HFF-Myc (cell line): Measurements from ENCODE around the gene GALNT9.

ENCODE experiments used
- DNase-seq: peaks from one replicate; pipeline ENCODE4 v3.0.0-alpha.2; 2011; ENCODE audit warnings: low read depth; ENCODE audit errors: extremely low read depth
- H3K4me3 ChIP-seq: replicated peaks from 2 replicates; pipeline ENCODE4 v1.5.1; 2011; ENCODE audit warnings: low read depth, mild to moderate bottlenecking, control low read depth, low read length
- TF ChIP-seq, protein P1 (sequence below): IDR thresholded peaks from 2 replicates; pipeline ENCODE4 v1.5.1; 2012; ENCODE audit warnings: mild to moderate bottlenecking, low read depth, low read length, control low read depth; ENCODE audit errors: missing control alignments

GALNT9 gene

DNA sequence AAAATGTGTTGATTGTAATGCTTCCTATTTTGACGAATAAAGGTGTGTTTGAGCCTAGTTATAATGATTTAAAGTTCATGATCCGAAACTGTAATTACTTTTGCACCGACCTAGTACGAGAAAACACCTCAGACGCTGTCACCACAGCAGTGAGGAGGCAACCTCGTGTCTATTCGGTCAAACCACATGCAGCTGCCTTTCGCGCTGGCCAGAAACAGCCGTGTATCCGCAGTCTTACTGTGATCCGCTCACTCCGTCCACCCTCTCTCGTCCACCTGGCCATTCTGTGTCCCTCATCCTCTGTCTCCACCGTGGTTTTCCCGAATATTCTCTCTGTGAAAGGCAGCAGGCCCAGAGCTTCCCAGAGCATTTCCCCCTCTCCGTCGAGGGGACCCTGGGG is 118.1 kb downstream of the GALNT9 start:
- DNase-seq = no peak
- TF ChIP-seq, protein P1, sequence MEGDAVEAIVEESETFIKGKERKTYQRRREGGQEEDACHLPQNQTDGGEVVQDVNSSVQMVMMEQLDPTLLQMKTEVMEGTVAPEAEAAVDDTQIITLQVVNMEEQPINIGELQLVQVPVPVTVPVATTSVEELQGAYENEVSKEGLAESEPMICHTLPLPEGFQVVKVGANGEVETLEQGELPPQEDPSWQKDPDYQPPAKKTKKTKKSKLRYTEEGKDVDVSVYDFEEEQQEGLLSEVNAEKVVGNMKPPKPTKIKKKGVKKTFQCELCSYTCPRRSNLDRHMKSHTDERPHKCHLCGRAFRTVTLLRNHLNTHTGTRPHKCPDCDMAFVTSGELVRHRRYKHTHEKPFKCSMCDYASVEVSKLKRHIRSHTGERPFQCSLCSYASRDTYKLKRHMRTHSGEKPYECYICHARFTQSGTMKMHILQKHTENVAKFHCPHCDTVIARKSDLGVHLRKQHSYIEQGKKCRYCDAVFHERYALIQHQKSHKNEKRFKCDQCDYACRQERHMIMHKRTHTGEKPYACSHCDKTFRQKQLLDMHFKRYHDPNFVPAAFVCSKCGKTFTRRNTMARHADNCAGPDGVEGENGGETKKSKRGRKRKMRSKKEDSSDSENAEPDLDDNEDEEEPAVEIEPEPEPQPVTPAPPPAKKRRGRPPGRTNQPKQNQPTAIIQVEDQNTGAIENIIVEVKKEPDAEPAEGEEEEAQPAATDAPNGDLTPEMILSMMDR = no peak
- no peak overlapping the region for H3K4me3 ChIP-seq

DNA sequence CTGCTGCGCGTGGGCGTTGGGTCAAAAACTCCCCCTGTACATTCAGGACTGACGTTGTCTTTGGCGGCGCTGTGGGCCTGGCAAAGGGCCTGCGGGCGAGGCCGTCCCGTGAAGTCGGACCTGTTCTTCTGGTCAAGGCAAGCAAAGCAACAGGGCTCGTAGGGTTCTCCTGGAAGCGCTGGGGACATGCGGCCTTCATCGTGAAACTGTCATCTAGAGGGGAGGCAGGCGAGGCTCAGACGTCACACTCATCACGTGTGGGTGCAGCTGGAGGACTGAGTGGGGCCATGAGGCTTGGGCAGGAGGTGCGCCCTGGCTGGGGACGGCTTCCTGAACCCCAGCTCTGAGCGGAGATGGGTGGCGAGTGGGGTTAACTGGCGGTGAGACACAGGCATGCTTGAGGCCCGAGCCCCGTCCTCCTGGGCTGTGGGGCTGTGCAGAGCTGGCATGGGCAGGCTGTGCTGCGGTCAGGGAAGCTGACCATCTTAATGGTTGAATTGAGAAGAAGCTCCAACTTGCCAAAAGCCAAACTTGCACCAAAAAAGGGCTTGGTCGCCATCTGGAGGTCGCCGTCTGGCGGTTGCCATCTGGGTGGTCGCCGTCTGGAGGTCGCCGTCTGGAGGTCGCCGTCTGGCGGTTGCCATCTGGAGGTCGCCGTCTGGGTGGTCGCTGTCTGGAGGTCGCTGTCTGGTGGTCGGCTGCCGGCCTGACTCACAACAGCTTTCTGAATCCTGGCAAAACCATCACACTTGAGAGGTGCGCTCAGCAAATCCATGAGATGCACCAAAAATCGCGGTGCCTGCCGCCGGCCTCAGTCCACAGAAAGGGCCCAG is 119.0 kb downstream of the GALNT9 start:
- TF ChIP-seq, protein P1 = no peak
- H3K4me3 ChIP-seq = no peak overlapping the region
- no peak for DNase-seq

DNA sequence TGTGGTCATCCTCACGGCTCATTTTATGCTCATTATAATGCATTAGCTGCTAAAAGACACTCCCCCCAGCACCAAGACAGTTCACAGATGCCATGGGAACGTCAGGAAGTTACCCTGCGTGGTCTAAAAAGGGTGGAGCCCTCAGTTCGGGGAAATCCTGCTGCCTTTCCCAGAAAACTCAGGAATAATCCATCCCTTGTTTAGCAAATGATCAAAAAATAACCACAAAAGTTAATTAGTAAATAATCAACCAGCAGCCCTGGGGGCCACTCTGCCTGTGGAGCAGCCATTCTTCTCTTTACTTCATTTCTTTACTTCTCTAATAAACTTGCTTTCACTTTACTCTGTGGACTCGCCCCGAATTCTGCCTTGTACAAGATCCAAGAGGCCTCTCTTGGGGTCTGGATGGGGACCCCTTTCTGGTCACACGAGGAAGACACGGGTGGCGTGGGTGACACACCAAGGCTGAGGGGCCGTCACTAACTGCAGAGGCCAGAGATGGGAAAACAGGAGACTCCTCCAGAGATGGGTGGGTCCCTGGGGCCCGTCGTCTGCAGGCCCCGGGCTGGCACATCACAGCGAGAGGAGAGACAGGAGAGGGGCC is 119.7 kb downstream of the GALNT9 start:
- no peak for DNase-seq
- TF ChIP-seq, protein P1 = no peak
- no peak overlapping the region for H3K4me3 ChIP-seq

DNA sequence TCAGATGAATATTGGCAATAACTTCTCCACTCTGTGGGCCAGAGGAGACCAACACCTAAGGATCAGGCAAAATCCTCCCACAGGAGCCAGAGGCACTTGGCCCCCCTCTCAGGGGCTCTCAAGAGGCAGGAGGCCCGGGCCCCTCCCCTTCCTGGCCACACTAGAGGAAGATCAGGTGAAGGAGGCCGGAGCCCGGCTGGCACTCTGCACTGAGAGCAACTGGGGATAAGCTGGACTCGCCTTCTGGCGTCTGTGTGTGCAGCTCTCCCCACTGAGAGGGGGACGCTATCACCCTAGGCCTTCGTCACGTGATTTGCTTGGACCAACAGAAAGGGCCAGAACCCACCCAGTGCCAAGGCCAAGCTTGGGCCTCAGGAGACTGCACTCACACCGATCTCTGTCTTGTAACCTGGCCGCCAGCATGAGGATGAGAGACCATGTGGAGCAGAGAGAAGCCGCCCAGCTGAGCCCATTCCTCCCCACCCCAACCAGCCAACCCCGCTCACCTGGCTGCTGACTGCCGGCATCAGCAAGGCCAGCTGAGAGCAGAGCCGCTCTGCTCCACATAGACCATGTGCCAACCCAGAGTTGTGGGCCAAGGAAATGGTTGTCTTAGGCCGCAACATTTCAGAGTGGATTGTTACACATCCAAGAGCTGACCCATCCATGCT is 121.1 kb downstream of the GALNT9 start:
- no peak overlapping the region for H3K4me3 ChIP-seq
- no peak for DNase-seq
- TF ChIP-seq, protein P1 = no peak

DNA sequence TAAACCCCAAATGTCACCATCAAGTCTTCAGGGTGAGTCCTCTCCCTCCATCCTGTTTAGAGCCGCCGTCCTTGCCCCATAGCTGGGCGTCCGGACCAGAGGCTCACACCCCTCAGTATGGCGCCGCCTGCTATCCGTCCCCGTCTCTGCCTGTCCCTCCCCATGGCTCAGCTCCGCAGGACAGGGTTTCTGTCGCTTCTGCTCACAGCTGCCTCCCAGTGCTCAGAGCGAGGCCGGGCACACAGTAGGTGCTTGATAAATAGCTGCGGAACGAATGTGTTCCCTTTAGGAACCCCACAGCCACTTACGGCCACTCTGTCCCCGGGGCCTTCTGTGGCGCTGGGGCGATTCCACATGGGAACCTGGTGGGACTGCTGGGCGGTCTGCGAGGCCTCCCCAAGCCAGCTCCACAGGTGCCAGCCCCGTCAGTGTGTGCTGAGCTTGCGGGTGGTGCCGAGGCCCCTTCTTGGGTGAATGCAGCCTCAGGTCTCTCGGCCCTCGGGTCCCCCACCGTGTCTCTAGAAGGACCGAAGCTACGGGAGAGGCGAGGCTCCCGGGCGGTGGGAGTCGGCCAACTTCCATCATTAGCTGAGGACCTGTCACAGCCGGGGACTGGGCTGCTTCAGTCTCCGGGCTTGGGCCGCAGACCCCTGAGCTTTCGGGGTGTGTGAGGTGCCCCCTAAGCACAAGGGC is 122.2 kb downstream of the GALNT9 start:
- TF ChIP-seq, protein P1 = no peak

DNA sequence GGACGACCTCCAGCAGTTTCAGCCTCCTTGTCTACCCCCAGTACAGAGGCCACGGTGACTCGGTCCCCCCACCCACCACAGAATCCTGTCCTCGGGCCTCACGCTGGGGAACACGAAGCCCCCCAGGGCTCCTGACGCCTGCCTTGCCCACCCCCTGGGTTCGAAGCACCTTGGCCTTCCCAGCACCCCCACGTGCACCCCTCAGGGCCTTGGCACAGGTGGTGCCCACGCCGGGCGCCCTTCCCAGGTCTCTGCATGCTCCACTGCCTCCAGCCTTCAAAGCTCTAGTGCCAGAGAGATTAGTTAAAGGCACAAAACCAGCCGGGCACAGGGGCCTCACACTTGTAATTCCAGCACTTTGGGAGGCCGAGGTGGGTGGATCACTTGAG is 123.3 kb downstream of the GALNT9 start:
- H3K4me3 ChIP-seq = no peak overlapping the region
- DNase-seq = no peak
- TF ChIP-seq, protein P1 = no peak

More for the DNA sequence above, 122.2 kb downstream of the GALNT9 start:
- no peak overlapping the region for H3K4me3 ChIP-seq
- no peak for DNase-seq
